ENCODE results near the gene SV2C.
"Not testable (repeated sequence)": the region's sequence is repeated elsewhere in the genome, so short reads cannot be mapped to it uniquely, and the experiment has no call there.

The SV2C gene

DNA sequence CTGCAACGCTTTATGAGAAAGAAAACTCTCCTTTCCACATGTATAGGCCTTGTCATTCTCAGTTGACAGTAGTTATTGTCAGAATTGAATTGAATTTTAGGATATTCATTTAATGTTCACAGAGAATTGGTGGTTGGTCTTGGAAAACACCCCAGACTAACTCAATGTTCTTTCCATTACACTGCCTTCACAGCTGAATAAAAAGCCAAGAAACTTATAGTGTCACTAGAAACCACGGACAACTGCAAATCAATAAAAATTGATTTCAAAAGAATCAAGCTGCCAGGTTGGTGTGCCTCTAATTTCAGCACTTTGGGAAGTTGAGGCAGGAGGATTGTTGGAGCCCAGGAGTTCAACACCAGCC is 281.0 kb downstream of the SV2C start:
- Histone ChIP-seq H3K4me1 (ENCODE audit: control insufficient read depth, insufficient read depth, low read length, unreplicated experiment) (no peaks in the 10 kb centered on the region), H3K27ac (ENCODE audit: low read depth, low read length) (no peak overlapping the region), H2AFZ (ENCODE audit: low read length, unreplicated experiment) (no peak overlapping the region)

DNA sequence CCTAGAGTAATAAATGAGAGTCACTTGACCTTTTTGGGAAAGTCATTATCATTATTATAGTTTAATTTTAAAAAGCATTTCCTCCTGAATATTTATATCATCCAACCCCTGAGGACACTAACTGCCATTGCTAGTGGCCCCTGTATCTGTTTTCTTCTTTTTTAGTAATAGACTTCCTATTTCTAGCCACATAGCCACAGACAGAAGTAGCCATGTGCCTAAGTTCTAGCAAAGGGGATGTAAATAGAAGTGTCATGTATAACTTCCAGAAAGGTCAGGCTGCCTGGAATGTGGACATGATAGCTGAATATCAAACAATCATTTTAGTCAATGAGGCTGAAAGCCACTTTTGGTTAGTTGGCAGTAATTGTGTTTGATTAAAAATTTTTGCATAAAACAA is 282.4 kb downstream of the SV2C start:
- H3K27me3 ChIP-seq (ENCODE audit: insufficient read depth, low read length): no peaks in the 10 kb centered on the region
- H3K4me3 ChIP-seq (ENCODE audit: low read depth, low read length): no peak overlapping the region
- H3K27ac ChIP-seq (ENCODE audit: low read depth, low read length): no peak overlapping the region
- H3K4me1 ChIP-seq (ENCODE audit: control insufficient read depth, insufficient read depth, low read length, unreplicated experiment): no peaks in the 10 kb centered on the region
- H3K79me2 ChIP-seq (ENCODE audit: control insufficient read depth, insufficient read depth, low read length, unreplicated experiment): no peaks in the 10 kb centered on the region
- no peaks in the 10 kb centered on the region for H3K36me3 ChIP-seq (ENCODE audit: insufficient read depth, low read length)
- H2AFZ ChIP-seq (ENCODE audit: low read length, unreplicated experiment): no peak overlapping the region

More for the DNA sequence above, 281.0 kb downstream of the SV2C start:
- Histone ChIP-seq H3K27me3 (ENCODE audit: insufficient read depth, low read length) (no peaks in the 10 kb centered on the region), H3K36me3 (ENCODE audit: insufficient read depth, low read length) (no peaks in the 10 kb centered on the region), H3K4me3 (ENCODE audit: low read depth, low read length) (no peak overlapping the region), H3K79me2 (ENCODE audit: control insufficient read depth, insufficient read depth, low read length, unreplicated experiment) (no peaks in the 10 kb centered on the region)

GRCh38 chr5:76366596-76366995 is 283.4 kb downstream of the SV2C start:
- H3K27me3 ChIP-seq (ENCODE audit: insufficient read depth, low read length): no peaks in the 10 kb centered on the region
- H3K36me3 ChIP-seq (ENCODE audit: insufficient read depth, low read length): no peaks in the 10 kb centered on the region
- no peak overlapping the region for H3K4me3 ChIP-seq (ENCODE audit: low read depth, low read length)
- no peak overlapping the region for H2AFZ ChIP-seq (ENCODE audit: low read length, unreplicated experiment)
- no peaks in the 10 kb centered on the region for H3K4me1 ChIP-seq (ENCODE audit: control insufficient read depth, insufficient read depth, low read length, unreplicated experiment)
- no peaks in the 10 kb centered on the region for H3K79me2 ChIP-seq (ENCODE audit: control insufficient read depth, insufficient read depth, low read length, unreplicated experiment)
- H3K27ac ChIP-seq (ENCODE audit: low read depth, low read length): no peak overlapping the region

- Histone ChIP-seq H2AFZ (ENCODE audit: low read length, unreplicated experiment) (no peak overlapping the region), H3K27ac (ENCODE audit: low read depth, low read length) (no peak overlapping the region)
These were observed 284.6 kb downstream of the SV2C start for GRCh38 chr5:76367623-76368371.

DNA sequence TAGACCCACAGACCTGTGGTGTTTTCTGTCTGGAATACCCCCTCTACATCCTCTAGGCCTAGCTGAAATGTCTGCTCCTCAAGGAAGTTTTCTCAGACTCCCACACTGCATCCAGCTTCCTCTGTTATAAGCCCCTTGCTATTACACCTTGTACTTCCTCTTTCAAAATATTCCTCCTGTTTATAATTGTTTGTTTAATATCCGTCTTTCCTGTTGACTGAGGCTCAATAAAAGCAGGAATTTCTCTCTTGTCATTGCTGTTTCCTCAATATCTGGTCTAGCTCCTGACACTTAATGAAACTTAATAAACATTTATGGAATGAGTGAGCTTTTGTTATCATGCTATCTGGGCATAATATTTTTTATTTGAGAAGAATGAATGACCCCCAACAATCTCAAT is 285.8 kb downstream of the SV2C start:
- H3K27me3 ChIP-seq (ENCODE audit: insufficient read depth, low read length): no peaks in the 10 kb centered on the region
- H3K79me2 ChIP-seq (ENCODE audit: control insufficient read depth, insufficient read depth, low read length, unreplicated experiment): no peaks in the 10 kb centered on the region
- no peak overlapping the region for H3K27ac ChIP-seq (ENCODE audit: low read depth, low read length)
- H3K4me3 ChIP-seq (ENCODE audit: low read depth, low read length): no peak overlapping the region
- no peaks in the 10 kb centered on the region for H3K36me3 ChIP-seq (ENCODE audit: insufficient read depth, low read length)
- H2AFZ ChIP-seq (ENCODE audit: low read length, unreplicated experiment): no peak overlapping the region
- peaks cover 4% of the 10 kb centered on the region for H3K4me1 ChIP-seq (ENCODE audit: control insufficient read depth, insufficient read depth, low read length, unreplicated experiment)

More at GRCh38 chr5:76367623-76368371, 284.6 kb downstream of the SV2C start:
- H3K36me3 ChIP-seq (ENCODE audit: insufficient read depth, low read length): no peaks in the 10 kb centered on the region
- H3K27me3 ChIP-seq (ENCODE audit: insufficient read depth, low read length): no peaks in the 10 kb centered on the region
- no peaks in the 10 kb centered on the region for H3K79me2 ChIP-seq (ENCODE audit: control insufficient read depth, insufficient read depth, low read length, unreplicated experiment)
- H3K4me3 ChIP-seq (ENCODE audit: low read depth, low read length): no peak overlapping the region
- H3K4me1 ChIP-seq (ENCODE audit: control insufficient read depth, insufficient read depth, low read length, unreplicated experiment): peaks cover 4% of the 10 kb centered on the region

GRCh38 chr5:76369668-76370067 is 286.5 kb downstream of the SV2C start:
- H2AFZ ChIP-seq (ENCODE audit: low read length, unreplicated experiment); H3K36me3 ChIP-seq (ENCODE audit: insufficient read depth, low read length): not testable (repeated sequence)

GRCh38 chr5:76371960-76372322 is 288.8 kb downstream of the SV2C start:
- Histone ChIP-seq H3K27me3 (ENCODE audit: insufficient read depth, low read length) (no peaks in the 10 kb centered on the region), H3K36me3 (ENCODE audit: insufficient read depth, low read length) (no peaks in the 10 kb centered on the region), H3K4me3 (ENCODE audit: low read depth, low read length) (no peak overlapping the region), H3K27ac (ENCODE audit: low read depth, low read length) (no peak overlapping the region), H3K79me2 (ENCODE audit: control insufficient read depth, insufficient read depth, low read length, unreplicated experiment) (no peaks in the 10 kb centered on the region), H3K4me1 (ENCODE audit: control insufficient read depth, insufficient read depth, low read length, unreplicated experiment) (peaks cover 4% of the 10 kb centered on the region), H2AFZ (ENCODE audit: low read length, unreplicated experiment) (no peak overlapping the region)

More at GRCh38 chr5:76369668-76370067, 286.5 kb downstream of the SV2C start:
- H3K27ac ChIP-seq (ENCODE audit: low read depth, low read length); H3K4me1 ChIP-seq (ENCODE audit: control insufficient read depth, insufficient read depth, low read length, unreplicated experiment); H3K4me3 ChIP-seq (ENCODE audit: low read depth, low read length); H3K79me2 ChIP-seq (ENCODE audit: control insufficient read depth, insufficient read depth, low read length, unreplicated experiment); H3K27me3 ChIP-seq (ENCODE audit: insufficient read depth, low read length): not testable (repeated sequence)

- H3K27ac ChIP-seq (ENCODE audit: low read depth, low read length): no peak overlapping the region
- H3K36me3 ChIP-seq (ENCODE audit: insufficient read depth, low read length): no peaks in the 10 kb centered on the region
- no peaks in the 10 kb centered on the region for H3K27me3 ChIP-seq (ENCODE audit: insufficient read depth, low read length)
- no peaks in the 10 kb centered on the region for H3K79me2 ChIP-seq (ENCODE audit: control insufficient read depth, insufficient read depth, low read length, unreplicated experiment)
- no peak overlapping the region for H2AFZ ChIP-seq (ENCODE audit: low read length, unreplicated experiment)
- H3K4me3 ChIP-seq (ENCODE audit: low read depth, low read length): no peak overlapping the region
- peaks cover 4% of the 10 kb centered on the region for H3K4me1 ChIP-seq (ENCODE audit: control insufficient read depth, insufficient read depth, low read length, unreplicated experiment)
These were observed 289.3 kb downstream of the SV2C start for GRCh38 chr5:76372323-76373054.

DNA sequence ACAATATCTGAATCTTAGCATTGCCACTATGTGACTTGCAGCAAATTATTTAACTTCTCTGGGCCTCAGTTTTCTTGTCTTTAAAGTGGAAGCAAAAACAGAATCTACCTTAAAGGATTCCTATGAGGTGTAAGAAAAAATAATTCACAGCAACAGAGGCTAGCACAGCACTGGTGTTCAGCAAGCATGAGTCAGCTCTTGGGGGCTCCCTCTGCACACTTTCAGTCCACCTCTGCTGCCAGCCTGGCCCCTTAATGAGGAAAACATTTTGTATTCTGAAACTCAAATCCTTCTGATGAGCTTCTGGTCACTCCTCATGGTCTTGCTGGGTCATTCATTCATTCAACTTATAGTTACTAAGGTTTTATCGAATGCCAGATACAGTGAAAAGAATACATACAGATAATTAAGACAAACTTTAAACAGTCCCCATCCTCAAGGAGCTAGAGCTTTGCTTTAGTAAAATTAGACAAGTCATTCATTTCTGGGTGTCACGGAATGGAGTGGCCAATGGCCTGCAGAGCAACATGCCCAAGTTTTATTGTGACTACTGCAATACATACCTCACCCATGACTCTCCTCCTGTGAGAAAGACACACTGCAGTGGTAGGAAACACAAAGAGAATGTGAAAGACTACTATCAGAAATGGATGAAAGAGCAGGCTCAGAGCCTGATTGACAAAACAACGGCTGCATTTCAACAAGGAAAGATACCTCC is 293.1 kb downstream of the SV2C start:
- no peak overlapping the region for H3K27ac ChIP-seq (ENCODE audit: low read depth, low read length)
- no peaks in the 10 kb centered on the region for H3K79me2 ChIP-seq (ENCODE audit: control insufficient read depth, insufficient read depth, low read length, unreplicated experiment)
- H3K36me3 ChIP-seq (ENCODE audit: insufficient read depth, low read length): no peaks in the 10 kb centered on the region
- H2AFZ ChIP-seq (ENCODE audit: low read length, unreplicated experiment): no peak overlapping the region
- no peak overlapping the region for H3K4me3 ChIP-seq (ENCODE audit: low read depth, low read length)
- H3K27me3 ChIP-seq (ENCODE audit: insufficient read depth, low read length): peaks cover 19% of the 10 kb centered on the region; the same call in 1 of the 2 replicates
- peaks cover 4% of the 10 kb centered on the region for H3K4me1 ChIP-seq (ENCODE audit: control insufficient read depth, insufficient read depth, low read length, unreplicated experiment)

DNA sequence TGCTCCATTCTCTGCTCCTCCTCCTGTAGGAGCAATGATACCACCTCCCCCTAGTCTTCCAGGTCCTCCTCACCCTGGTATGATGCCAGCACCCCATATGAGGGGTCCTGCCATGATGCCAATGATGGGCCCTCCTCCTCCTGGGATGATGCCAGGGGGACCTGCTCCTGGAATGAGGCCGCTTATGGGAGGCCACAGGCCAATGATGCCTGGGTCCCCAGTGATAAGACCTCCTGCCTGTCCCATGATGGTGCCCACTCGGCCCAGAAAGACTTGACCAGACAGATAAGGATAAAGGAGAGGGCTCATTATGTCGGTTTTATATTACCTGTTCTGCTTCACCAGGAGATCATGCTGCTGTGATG is 293.7 kb downstream of the SV2C start:
- Histone ChIP-seq H3K4me3 (ENCODE audit: low read depth, low read length) (no peak overlapping the region), H3K27ac (ENCODE audit: low read depth, low read length) (no peak overlapping the region), H3K79me2 (ENCODE audit: control insufficient read depth, insufficient read depth, low read length, unreplicated experiment) (no peaks in the 10 kb centered on the region), H3K27me3 (ENCODE audit: insufficient read depth, low read length) (peaks cover 19% of the 10 kb centered on the region; the same call in 1 of the 2 replicates), H2AFZ (ENCODE audit: low read length, unreplicated experiment) (no peak overlapping the region), H3K4me1 (ENCODE audit: control insufficient read depth, insufficient read depth, low read length, unreplicated experiment) (peaks cover 4% of the 10 kb centered on the region), H3K36me3 (ENCODE audit: insufficient read depth, low read length) (no peaks in the 10 kb centered on the region)
